Measurements from ENCODE around the gene WHAMM. TPM values are rescaled to one million over a fixed set of nuclear protein-coding genes. Genes with fewer than 3 reads are reported as not detected.

WHAMM gene
- total RNA-seq, 2 experiments from 2014 or later = 8.6 to 13.6 TPM

GRCh38 chr15:82856397-82857170 lies 47.2 kb downstream of the WHAMM start:
- Histone ChIP-seq H3K4me3 (ENCODE audit: low read depth, low read length, poor library complexity, severe bottlenecking) (no peak overlapping the region), H3K36me3 (ENCODE audit: insufficient read depth, low read length) (no peaks in the 10 kb centered on the region), H3K27ac (ENCODE audit: low read depth, low read length, poor library complexity, severe bottlenecking) (no peak overlapping the region), H3K4me1 (ENCODE audit: insufficient read depth, low read length, poor library complexity, severe bottlenecking) (peaks cover 10% of the 10 kb centered on the region), H3K79me2 (ENCODE audit: insufficient read depth, low read depth, low read length) (no peaks in the 10 kb centered on the region), H2AFZ (ENCODE audit: low read length) (peak overlapping the region; percentile 87; the same call in 1 of the 2 replicates), H4K20me1 (ENCODE audit: insufficient read depth, low read length) (no peaks in the 10 kb centered on the region), H3K4me2 (ENCODE audit: low read length) (no peak overlapping the region), H3K9me3 (ENCODE audit: low read length) (no peaks in the 10 kb centered on the region), H3K9me2 (ENCODE audit: insufficient read depth, low read length) (no peaks in the 10 kb centered on the region)
- TF ChIP-seq, protein P1, sequence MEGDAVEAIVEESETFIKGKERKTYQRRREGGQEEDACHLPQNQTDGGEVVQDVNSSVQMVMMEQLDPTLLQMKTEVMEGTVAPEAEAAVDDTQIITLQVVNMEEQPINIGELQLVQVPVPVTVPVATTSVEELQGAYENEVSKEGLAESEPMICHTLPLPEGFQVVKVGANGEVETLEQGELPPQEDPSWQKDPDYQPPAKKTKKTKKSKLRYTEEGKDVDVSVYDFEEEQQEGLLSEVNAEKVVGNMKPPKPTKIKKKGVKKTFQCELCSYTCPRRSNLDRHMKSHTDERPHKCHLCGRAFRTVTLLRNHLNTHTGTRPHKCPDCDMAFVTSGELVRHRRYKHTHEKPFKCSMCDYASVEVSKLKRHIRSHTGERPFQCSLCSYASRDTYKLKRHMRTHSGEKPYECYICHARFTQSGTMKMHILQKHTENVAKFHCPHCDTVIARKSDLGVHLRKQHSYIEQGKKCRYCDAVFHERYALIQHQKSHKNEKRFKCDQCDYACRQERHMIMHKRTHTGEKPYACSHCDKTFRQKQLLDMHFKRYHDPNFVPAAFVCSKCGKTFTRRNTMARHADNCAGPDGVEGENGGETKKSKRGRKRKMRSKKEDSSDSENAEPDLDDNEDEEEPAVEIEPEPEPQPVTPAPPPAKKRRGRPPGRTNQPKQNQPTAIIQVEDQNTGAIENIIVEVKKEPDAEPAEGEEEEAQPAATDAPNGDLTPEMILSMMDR (conservative IDR thresholded peaks at IDR 0.05; ENCODE audit: low read length) = no peak
- TF ChIP-seq EZH2phosphoT487 (IDR thresholded peaks at IDR 0.05; ENCODE audit: borderline replicate concordance, low read depth, low read length) = no peak
- POLR2A ChIA-PET = interaction anchor here (0.6 to 0.8 kb wide), 3 partner anchors 17 to 316 kb away, joined by 3 to 4 read pairs (median 3); no protein-coding TSS in a partner anchor
- CTCF ChIA-PET (ENCODE audit: unreplicated experiment) = no interaction called here
- DNase-seq (ENCODE audit: low spot score) = no peak
- BruUV-seq (replicated peaks) = no TSS peak
- intact Hi-C loops (cut with micrococcal nuclease; ENCODE audit: unreplicated experiment) = no loop called here

- no peak overlapping the region for H3K27ac ChIP-seq (ENCODE audit: low read depth, low read length, poor library complexity, severe bottlenecking)
- H4K20me1 ChIP-seq (ENCODE audit: insufficient read depth, low read length) = no peaks in the 10 kb centered on the region
- H2AFZ ChIP-seq (ENCODE audit: low read length) = no peak overlapping the region
- H3K4me1 ChIP-seq (ENCODE audit: insufficient read depth, low read length, poor library complexity, severe bottlenecking) = peaks cover 10% of the 10 kb centered on the region
- no peaks in the 10 kb centered on the region for H3K9me2 ChIP-seq (ENCODE audit: insufficient read depth, low read length)
- H3K4me3 ChIP-seq (ENCODE audit: low read depth, low read length, poor library complexity, severe bottlenecking) = no peak overlapping the region
- no peaks in the 10 kb centered on the region for H3K9me3 ChIP-seq (ENCODE audit: low read length)
- no TSS peak for BruUV-seq (replicated peaks)
- ChIA-PET CTCF (ENCODE audit: unreplicated experiment) (no interaction called here), POLR2A (no interaction called here)
- TF ChIP-seq EZH2phosphoT487 (IDR thresholded peaks at IDR 0.05; ENCODE audit: borderline replicate concordance, low read depth, low read length) = no peak
- TF ChIP-seq, protein P1 (conservative IDR thresholded peaks at IDR 0.05; ENCODE audit: low read length) = no peak
- H3K36me3 ChIP-seq (ENCODE audit: insufficient read depth, low read length) = no peaks in the 10 kb centered on the region
- DNase-seq (ENCODE audit: low spot score) = no peak
- no peak overlapping the region for H3K4me2 ChIP-seq (ENCODE audit: low read length)
- no peaks in the 10 kb centered on the region for H3K79me2 ChIP-seq (ENCODE audit: insufficient read depth, low read depth, low read length)
- intact Hi-C loops (cut with micrococcal nuclease; ENCODE audit: unreplicated experiment) = no loop called here
Observed at GRCh38 chr15:82858932-82859331, 49.5 kb downstream of the WHAMM start.

GRCh38 chr15:82862886-82863285 lies 53.5 kb downstream of the WHAMM start:
- TF ChIP-seq, protein P1 (conservative IDR thresholded peaks at IDR 0.05; ENCODE audit: low read length) = no peak
- no peak for TF ChIP-seq EZH2phosphoT487 (IDR thresholded peaks at IDR 0.05; ENCODE audit: borderline replicate concordance, low read depth, low read length)
- no peak overlapping the region for H3K27ac ChIP-seq (ENCODE audit: low read depth, low read length, poor library complexity, severe bottlenecking)
- no peaks in the 10 kb centered on the region for H3K79me2 ChIP-seq (ENCODE audit: insufficient read depth, low read depth, low read length)
- H2AFZ ChIP-seq (ENCODE audit: low read length) = no peak overlapping the region
- ChIA-PET CTCF (ENCODE audit: unreplicated experiment) (no interaction called here), POLR2A (no interaction called here)
- no peak overlapping the region for H3K4me3 ChIP-seq (ENCODE audit: low read depth, low read length, poor library complexity, severe bottlenecking)
- no TSS peak for BruUV-seq (replicated peaks)
- intact Hi-C loops (cut with micrococcal nuclease; ENCODE audit: unreplicated experiment) = no loop called here
- no peaks in the 10 kb centered on the region for H3K4me1 ChIP-seq (ENCODE audit: insufficient read depth, low read length, poor library complexity, severe bottlenecking)
- no peaks in the 10 kb centered on the region for H3K9me2 ChIP-seq (ENCODE audit: insufficient read depth, low read length)
- H4K20me1 ChIP-seq (ENCODE audit: insufficient read depth, low read length) = no peaks in the 10 kb centered on the region
- no peak overlapping the region for H3K4me2 ChIP-seq (ENCODE audit: low read length)
- DNase-seq (ENCODE audit: low spot score) = no peak
- no peaks in the 10 kb centered on the region for H3K9me3 ChIP-seq (ENCODE audit: low read length)
- no peaks in the 10 kb centered on the region for H3K36me3 ChIP-seq (ENCODE audit: insufficient read depth, low read length)
